DND-41 (cell line): Measurements from ENCODE around the gene PRMT1.

Experiments used
- ATAC-seq: fragments of 200-7000 bp; cut with Tn5 transposase; 3 replicates; pipeline ENCODE4 v1.9.1; 2021; ENCODE audit warnings: low read depth; ENCODE audit not compliant: insufficient read depth
- DNase-seq: peaks from one replicate; pipeline ENCODE4 v3.0.0-alpha.2; 2020
- H2AFZ ChIP-seq: 2 replicates; pipeline ENCODE4 v1.6.0; 2012; ENCODE audit warnings: low read depth, low read length
- H3K27ac ChIP-seq: 2 replicates; pipeline ENCODE4 v1.5.1; 2012; ENCODE audit warnings: low read length, inconsistent platforms
- H3K27me3 ChIP-seq: fragments of 200-600 bp; sonication (generic); 2 replicates; pipeline ENCODE4 v1.6.0; 2012; ENCODE audit warnings: low read length, mild to moderate bottlenecking, inconsistent platforms; ENCODE audit not compliant: insufficient read depth, poor library complexity
- H3K36me3 ChIP-seq: 2 replicates; pipeline ENCODE4 v1.5.1; 2012; ENCODE audit warnings: low read length, inconsistent platforms; ENCODE audit not compliant: insufficient read depth
- H3K4me1 ChIP-seq: 2 replicates; pipeline ENCODE4 v1.5.1; 2012; ENCODE audit warnings: mild to moderate bottlenecking, low read length; ENCODE audit not compliant: insufficient read depth
- H3K4me2 ChIP-seq: 2 replicates; pipeline ENCODE4 v1.6.0; 2012; ENCODE audit warnings: mild to moderate bottlenecking, moderate library complexity, low read length, inconsistent platforms; ENCODE audit not compliant: insufficient read depth
- H3K4me3 ChIP-seq, 2 experiments: fragments of 200-600 bp in 1 of 2; shearing (Covaris generic) in 1 of 2; 2 replicates each; pipeline ENCODE4 v1.5.1; 2012 to 2016; ENCODE audit warnings: inconsistent platforms in 2 of 2, low read length in 2 of 2, mild to moderate bottlenecking in 2 of 2, low read depth in 1 of 2, moderate library complexity in 1 of 2
- H3K79me2 ChIP-seq: 2 replicates; pipeline ENCODE4 v1.6.0; 2012; ENCODE audit warnings: low read length, inconsistent platforms; ENCODE audit not compliant: insufficient read depth
- H3K9ac ChIP-seq: 2 replicates; pipeline ENCODE4 v1.6.0; 2012; ENCODE audit warnings: low read depth, mild to moderate bottlenecking, inconsistent platforms, low read length, moderate library complexity
- H3K9me3 ChIP-seq: 2 replicates; pipeline ENCODE4 v1.5.1; 2012; ENCODE audit warnings: low read length, moderate library complexity, mild to moderate bottlenecking, inconsistent platforms; ENCODE audit not compliant: insufficient read depth, severe bottlenecking
- H4K20me1 ChIP-seq: 2 replicates; pipeline ENCODE4 v1.6.0; 2012; ENCODE audit warnings: low read length; ENCODE audit not compliant: insufficient read depth
- CTCF ChIP-seq: IDR thresholded peaks from 2 replicates; pipeline ENCODE4 v1.5.1; 2012; ENCODE audit warnings: borderline replicate concordance, low read length, moderate library complexity, mild to moderate bottlenecking; ENCODE audit not compliant: poor library complexity, severe bottlenecking; ENCODE audit errors: extremely low read depth
- EZH2 ChIP-seq: IDR thresholded peaks from 3 replicates; pipeline ENCODE4 v1.6.1; 2012; ENCODE audit warnings: borderline replicate concordance, low read depth, mild to moderate bottlenecking, moderate library complexity, low read length, inconsistent platforms; ENCODE audit not compliant: severe bottlenecking

The PRMT1 gene

GRCh38 chr19:49684251-49684982, 7.3 kb downstream of the PRMT1 start:
- TF ChIP-seq EZH2 = no peak
- peak; percentile 56 for TF ChIP-seq CTCF
- no peak overlapping the region for H3K4me2 ChIP-seq
- DNase-seq (no peak), ATAC-seq (peak; percentile 34; the same call in 2 of the 3 replicates)
- no peak overlapping the region for H2AFZ ChIP-seq
- no peak overlapping the region for H3K4me3 ChIP-seq
- H3K79me2 ChIP-seq = peaks cover 40% of the 10 kb centered on the region
- no peaks in the 10 kb centered on the region for H3K27me3 ChIP-seq
- no peak overlapping the region for H3K9ac ChIP-seq
- no peak overlapping the region for H3K27ac ChIP-seq
- peaks cover 80% of the 10 kb centered on the region for H4K20me1 ChIP-seq
- peaks cover 17% of the 10 kb centered on the region for H3K4me1 ChIP-seq
- H3K9me3 ChIP-seq = no peaks in the 10 kb centered on the region
- peaks cover 91% of the 10 kb centered on the region for H3K36me3 ChIP-seq

- Histone ChIP-seq H3K4me3 (no peak overlapping the region), H3K79me2 (peaks cover 33% of the 10 kb centered on the region), H3K27me3 (no peaks in the 10 kb centered on the region), H3K4me2 (no peak overlapping the region), H2AFZ (no peak overlapping the region), H3K4me1 (peaks cover 10% of the 10 kb centered on the region), H3K9ac (no peak overlapping the region), H3K27ac (no peak overlapping the region), H3K9me3 (no peaks in the 10 kb centered on the region), H4K20me1 (peaks cover 74% of the 10 kb centered on the region), H3K36me3 (peaks cover 88% of the 10 kb centered on the region)
- no peak for ATAC-seq
- DNase-seq = no peak
- TF ChIP-seq EZH2 (no peak), CTCF (no peak)
Measured at GRCh38 chr19:49684983-49685553, 8.0 kb downstream of the PRMT1 start.

GRCh38 chr19:49685845-49686332, 8.8 kb downstream of the PRMT1 start:
- Histone ChIP-seq H3K9ac (no peak overlapping the region), H3K36me3 (peaks cover 82% of the 10 kb centered on the region)

More at GRCh38 chr19:49685845-49686332, 8.8 kb downstream of the PRMT1 start:
- Histone ChIP-seq H3K27ac (no peak overlapping the region), H3K4me1 (peaks cover 3% of the 10 kb centered on the region; the same call in 1 of the 2 replicates), H3K4me2 (no peak overlapping the region), H3K4me3 (no peak overlapping the region), H3K27me3 (no peaks in the 10 kb centered on the region), H3K9me3 (no peaks in the 10 kb centered on the region), H3K79me2 (peaks cover 25% of the 10 kb centered on the region), H4K20me1 (peaks cover 67% of the 10 kb centered on the region), H2AFZ (no peak overlapping the region)
- DNase-seq (no peak), ATAC-seq (no peak)
- TF ChIP-seq EZH2 = no peak
- TF ChIP-seq CTCF = no peak
